Natural killer cell (primary cell): ENCODE measurements around the gene LLCFC1. TPM values are rescaled to one million over a fixed set of nuclear protein-coding genes. Genes with fewer than 3 reads are reported as not detected.

ENCODE experiments used
- ATAC-seq, 3 donors: fragments of 150-1000 bp in 2 of 3; fragments of 200-7000 bp in 1 of 3; cut with Tn5 transposase; 1 replicate in 1 of 3; 2 replicates in 2 of 3; pipeline ENCODE4 v1.10.0; 2021; ENCODE audit warnings: mild to moderate bottlenecking in 2 of 3, moderate library complexity in 2 of 3
- DNase-seq, 2 donors: peaks; one replicate each; pipeline versions ENCODE4 v3.0.0 to v3.0.0-alpha.2; 2013 to 2021; ENCODE audit warnings: mixed read lengths in 1 of 2
- H3K27ac ChIP-seq: one replicate; pipeline ENCODE4 v1.5.1; 2013; ENCODE audit warnings: mild to moderate bottlenecking, low read length
- H3K27me3 ChIP-seq: one replicate; pipeline ENCODE4 v1.6.1; 2013; ENCODE audit warnings: low read length; ENCODE audit not compliant: control insufficient read depth, insufficient read depth
- H3K36me3 ChIP-seq: one replicate; pipeline ENCODE4 v1.6.1; 2013; ENCODE audit warnings: low read length; ENCODE audit not compliant: control insufficient read depth, insufficient read depth
- H3K4me1 ChIP-seq: one replicate; pipeline ENCODE4 v1.6.1; 2013; ENCODE audit warnings: low read length; ENCODE audit not compliant: control insufficient read depth, insufficient read depth
- H3K4me3 ChIP-seq: one replicate; pipeline ENCODE4 v1.5.1; 2013; ENCODE audit warnings: low read length
- H3K9me3 ChIP-seq: one replicate; pipeline ENCODE4 v1.6.1; 2013; ENCODE audit warnings: low read length; ENCODE audit not compliant: control insufficient read depth, insufficient read depth
- H3K27ac Mint-ChIP-seq, 2 donors: one replicate each; pipeline ENCODE4 v1.8.0; 2022; ENCODE audit warnings: mild to moderate bottlenecking in 2 of 2, mixed read lengths in 2 of 2, moderate library complexity in 1 of 2
- H3K27me3 Mint-ChIP-seq, 2 donors: one replicate each; pipeline ENCODE4 v1.8.0; 2022; ENCODE audit warnings: low read depth in 2 of 2, mixed read lengths in 2 of 2
- H3K36me3 Mint-ChIP-seq: one replicate; pipeline ENCODE4 v1.8.0; 2022; ENCODE audit warnings: mixed read lengths
- H3K4me1 Mint-ChIP-seq, 2 donors: one replicate each; pipeline ENCODE4 v1.8.0; 2022; ENCODE audit warnings: mixed read lengths in 2 of 2
- H3K4me3 Mint-ChIP-seq: one replicate; pipeline ENCODE4 v1.8.0; 2022; ENCODE audit warnings: mild to moderate bottlenecking, moderate library complexity, mixed read lengths
- H3K9me3 Mint-ChIP-seq, 2 donors: one replicate each; pipeline ENCODE4 v1.8.0; 2022; ENCODE audit warnings: mixed read lengths in 2 of 2
- CTCF ChIP-seq: fragments of 200-600 bp; IDR thresholded peaks from one replicate; pipeline ENCODE4 v1.8.0; 2022; ENCODE audit warnings: antibody characterized with exemption
- WGBS: methylation state at CpG from one replicate; pipeline ENCODE4 v1.1.7; 2013; ENCODE audit warnings: missing lambda C conversion rate; ENCODE audit not compliant: insufficient coverage; 5-methylcytosine and 5-hydroxymethylcytosine counted together
- intact Hi-C: fragments of 100-400 bp; cut with micrococcal nuclease; formaldehyde crosslinking; loops from one replicate; pipeline ENCODE4 v1.14.2; 2022
- total RNA-seq, 4 donors: library from RNA; stranded (reverse); fragments of 120-200 nt in 1 of 4; gene quantifications; one replicate each; pipeline versions ENCODE4 v1.2.3 to v1.2.4, GENCODE V29; 2013 to 2022

Gene LLCFC1
- total RNA-seq, 3 donors from 2014 or later (not counting 1 experiment from before 2014, with no cell fraction given) = not detected

GRCh38 chr7:142983825-142984224 lies 44.5 kb downstream of the LLCFC1 start:
- DNase-seq (no peak), ATAC-seq (peak in 2 of 3 donors; percentile 30 to 41)
- H3K36me3 Mint-ChIP-seq = no peaks in the 10 kb centered on the region
- peaks cover 0 to 2% of the 10 kb centered on the region in 2 donors for H3K9me3 Mint-ChIP-seq
- H3K27me3 Mint-ChIP-seq = peaks cover 38 to 40% of the 10 kb centered on the region in 2 donors
- TF ChIP-seq CTCF = no peak
- Histone ChIP-seq H3K4me1 (no peaks in the 10 kb centered on the region), H3K4me3 (no peak overlapping the region), H3K9me3 (no peaks in the 10 kb centered on the region), H3K27me3 (no peaks in the 10 kb centered on the region), H3K27ac (no peak overlapping the region), H3K36me3 (no peaks in the 10 kb centered on the region)
- H3K4me1 Mint-ChIP-seq = no peaks in the 10 kb centered on the region
- intact Hi-C loops = no loop called here
- no peak overlapping the region for H3K4me3 Mint-ChIP-seq
- 71% methylated on average over 1 of the region's 1 CpG for WGBS
- no peak overlapping the region for H3K27ac Mint-ChIP-seq

- DNase-seq (no peak), ATAC-seq (no peak)
- no peaks in the 10 kb centered on the region for H3K4me1 ChIP-seq
- H3K9me3 ChIP-seq = no peaks in the 10 kb centered on the region
- H3K4me3 ChIP-seq = no peak overlapping the region
- H3K4me3 Mint-ChIP-seq = no peak overlapping the region
- TF ChIP-seq CTCF = no peak
- peaks cover 34 to 40% of the 10 kb centered on the region in 2 donors for H3K27me3 Mint-ChIP-seq
- no peaks in the 10 kb centered on the region for H3K4me1 Mint-ChIP-seq
- H3K27ac ChIP-seq = no peak overlapping the region
- no peaks in the 10 kb centered on the region for H3K36me3 ChIP-seq
- 83% methylated on average over 1 of the region's 1 CpG for WGBS
- intact Hi-C loops = no loop called here
- H3K9me3 Mint-ChIP-seq = peaks cover 0 to 2% of the 10 kb centered on the region in 2 donors
- H3K27me3 ChIP-seq = no peaks in the 10 kb centered on the region
- no peaks in the 10 kb centered on the region for H3K36me3 Mint-ChIP-seq
- no peak overlapping the region for H3K27ac Mint-ChIP-seq
Observed at GRCh38 chr7:142984297-142984696, 45.0 kb downstream of the LLCFC1 start.

Other genes starting within 250 kb of the LLCFC1 start
- gene PRSS1, start 190.0 kb upstream of the LLCFC1 start, total RNA-seq = not detected
- gene PRSS2, start 168.5 kb upstream of the LLCFC1 start, total RNA-seq = not detected
- gene EPHB6, start 84.4 kb upstream of the LLCFC1 start, total RNA-seq = 1 to 10 TPM; 2.3 to 6.8 (median 6.5) TPM
- not detected for gene TRPV6, start 53.7 kb upstream of the LLCFC1 start, total RNA-seq
- gene TRPV5, start 5.7 kb upstream of the LLCFC1 start, total RNA-seq = not detected
- gene KEL, start 22.9 kb downstream of the LLCFC1 start, total RNA-seq = under 1 TPM in 2 of 3 donors, not detected in 1; 0.09 to 0.61 TPM
- gene OR9A2, start 87.6 kb downstream of the LLCFC1 start, total RNA-seq = not detected
- gene OR6V1, start 112.9 kb downstream of the LLCFC1 start, total RNA-seq = not detected
- gene PIP, start 192.6 kb downstream of the LLCFC1 start, total RNA-seq = not detected
- gene TAS2R39, start 243.9 kb downstream of the LLCFC1 start, total RNA-seq = not detected